ENCODE results near the gene CACNB1.

Gene CACNB1

DNA sequence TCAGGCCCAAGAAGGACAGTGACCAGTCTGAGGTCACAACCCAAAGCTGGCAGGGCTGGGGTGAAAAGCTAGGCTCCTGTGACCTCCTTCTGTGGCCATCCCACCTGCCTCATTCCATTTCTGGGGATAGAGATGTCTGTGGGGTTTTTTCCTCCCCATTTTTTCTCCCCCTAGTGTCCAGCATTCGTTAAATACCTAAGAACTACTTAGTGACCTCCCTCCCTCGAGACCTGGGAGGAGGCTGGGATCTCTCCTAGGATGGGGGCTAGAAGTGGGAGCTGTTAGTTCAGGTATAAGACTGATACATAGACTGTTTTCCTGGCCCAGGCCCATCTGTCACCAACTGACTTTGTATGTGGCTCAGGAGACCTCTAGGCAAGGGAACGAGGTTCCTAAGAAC lies 48.8 kb upstream of the CACNB1 start:
- Histone ChIP-seq H3K4me3 (ENCODE audit: low read depth, low read length) (no peak overlapping the region), H3K36me3 (ENCODE audit: control insufficient read depth in 2 of 2, insufficient read depth in 1 of 2, low read length in 2 of 2) (no peaks in the 10 kb centered on the region; a peak in 1 of 3 replicates), H3K4me1 (ENCODE audit: control insufficient read depth, insufficient read depth, low read length) (no peaks in the 10 kb centered on the region; the same call in 1 of the 2 replicates), H3K27ac (ENCODE audit: extremely low read depth, low read depth, low read length) (no peak overlapping the region), H3K9me3 (ENCODE audit: control insufficient read depth, insufficient read depth, low read depth, low read length) (no peaks in the 10 kb centered on the region)
- POLR2A ChIA-PET, result interaction anchor here (6.6 kb wide), 1 partner anchor 39 kb away, joined by 72 read pairs; no protein-coding TSS in a partner anchor
- CTCF ChIA-PET, result interaction anchor here (0.7 to 20.9 kb wide), 7 partner anchors 9 to 470 kb away, joined by 3 to 733 read pairs (median 28); partner anchors contain the start of genes ARL5C, RPL19 and STAC2
- no peak for TF ChIP-seq ZFP3 (tag by site-specific recombination; IDR thresholded peaks at IDR 0.05; ENCODE audit: low read depth)
- no peak for TF ChIP-seq ZNF585B (tag by site-specific recombination; IDR thresholded peaks at IDR 0.05)
- no peak for TF ChIP-seq ZNF239 (tag by site-specific recombination; IDR thresholded peaks at IDR 0.05)
- TF ChIP-seq ZNF555 (tag by site-specific recombination; conservative IDR thresholded peaks at IDR 0.05), result no peak
- no peak for TF ChIP-seq MEIS1 (CRISPR knock-in tag; IDR thresholded peaks at IDR 0.05; ENCODE audit: borderline replicate concordance)
- TF ChIP-seq, protein P1, sequence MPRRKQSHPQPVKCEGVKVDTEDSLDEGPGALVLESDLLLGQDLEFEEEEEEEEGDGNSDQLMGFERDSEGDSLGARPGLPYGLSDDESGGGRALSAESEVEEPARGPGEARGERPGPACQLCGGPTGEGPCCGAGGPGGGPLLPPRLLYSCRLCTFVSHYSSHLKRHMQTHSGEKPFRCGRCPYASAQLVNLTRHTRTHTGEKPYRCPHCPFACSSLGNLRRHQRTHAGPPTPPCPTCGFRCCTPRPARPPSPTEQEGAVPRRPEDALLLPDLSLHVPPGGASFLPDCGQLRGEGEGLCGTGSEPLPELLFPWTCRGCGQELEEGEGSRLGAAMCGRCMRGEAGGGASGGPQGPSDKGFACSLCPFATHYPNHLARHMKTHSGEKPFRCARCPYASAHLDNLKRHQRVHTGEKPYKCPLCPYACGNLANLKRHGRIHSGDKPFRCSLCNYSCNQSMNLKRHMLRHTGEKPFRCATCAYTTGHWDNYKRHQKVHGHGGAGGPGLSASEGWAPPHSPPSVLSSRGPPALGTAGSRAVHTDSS (tag by site-specific recombination; IDR thresholded peaks at IDR 0.05), result no peak
- no peak for TF ChIP-seq GFI1B (tag by site-specific recombination; IDR thresholded peaks at IDR 0.05)
- TF ChIP-seq, protein P2, sequence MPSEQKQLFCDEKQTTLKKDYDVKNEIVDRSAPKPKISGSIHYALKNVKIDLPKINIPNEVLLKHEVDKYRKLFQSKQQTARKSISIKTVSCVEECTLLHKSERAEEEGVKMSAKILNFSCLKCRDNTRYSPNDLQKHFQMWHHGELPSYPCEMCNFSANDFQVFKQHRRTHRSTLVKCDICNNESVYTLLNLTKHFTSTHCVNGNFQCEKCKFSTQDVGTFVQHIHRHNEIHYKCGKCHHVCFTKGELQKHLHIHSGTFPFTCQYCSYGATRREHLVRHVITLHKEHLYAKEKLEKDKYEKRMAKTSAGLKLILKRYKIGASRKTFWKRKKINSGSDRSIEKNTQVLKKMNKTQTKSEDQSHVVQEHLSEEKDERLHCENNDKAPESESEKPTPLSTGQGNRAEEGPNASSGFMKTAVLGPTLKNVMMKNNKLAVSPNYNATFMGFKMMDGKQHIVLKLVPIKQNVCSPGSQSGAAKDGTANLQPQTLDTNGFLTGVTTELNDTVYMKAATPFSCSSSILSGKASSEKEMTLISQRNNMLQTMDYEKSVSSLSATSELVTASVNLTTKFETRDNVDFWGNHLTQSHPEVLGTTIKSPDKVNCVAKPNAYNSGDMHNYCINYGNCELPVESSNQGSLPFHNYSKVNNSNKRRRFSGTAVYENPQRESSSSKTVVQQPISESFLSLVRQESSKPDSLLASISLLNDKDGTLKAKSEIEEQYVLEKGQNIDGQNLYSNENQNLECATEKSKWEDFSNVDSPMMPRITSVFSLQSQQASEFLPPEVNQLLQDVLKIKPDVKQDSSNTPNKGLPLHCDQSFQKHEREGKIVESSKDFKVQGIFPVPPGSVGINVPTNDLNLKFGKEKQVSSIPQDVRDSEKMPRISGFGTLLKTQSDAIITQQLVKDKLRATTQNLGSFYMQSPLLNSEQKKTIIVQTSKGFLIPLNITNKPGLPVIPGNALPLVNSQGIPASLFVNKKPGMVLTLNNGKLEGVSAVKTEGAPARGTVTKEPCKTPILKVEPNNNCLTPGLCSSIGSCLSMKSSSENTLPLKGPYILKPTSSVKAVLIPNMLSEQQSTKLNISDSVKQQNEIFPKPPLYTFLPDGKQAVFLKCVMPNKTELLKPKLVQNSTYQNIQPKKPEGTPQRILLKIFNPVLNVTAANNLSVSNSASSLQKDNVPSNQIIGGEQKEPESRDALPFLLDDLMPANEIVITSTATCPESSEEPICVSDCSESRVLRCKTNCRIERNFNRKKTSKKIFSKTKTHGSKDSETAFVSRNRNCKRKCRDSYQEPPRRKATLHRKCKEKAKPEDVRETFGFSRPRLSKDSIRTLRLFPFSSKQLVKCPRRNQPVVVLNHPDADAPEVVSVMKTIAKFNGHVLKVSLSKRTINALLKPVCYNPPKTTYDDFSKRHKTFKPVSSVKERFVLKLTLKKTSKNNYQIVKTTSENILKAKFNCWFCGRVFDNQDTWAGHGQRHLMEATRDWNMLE (tag by site-specific recombination; conservative IDR thresholded peaks at IDR 0.05; ENCODE audit: low read depth), result no peak
- TF ChIP-seq ZNF660 (tag by site-specific recombination; IDR thresholded peaks at IDR 0.05), result no peak
- no peak for TF ChIP-seq RBAK (tag by site-specific recombination; IDR thresholded peaks at IDR 0.05)

DNA sequence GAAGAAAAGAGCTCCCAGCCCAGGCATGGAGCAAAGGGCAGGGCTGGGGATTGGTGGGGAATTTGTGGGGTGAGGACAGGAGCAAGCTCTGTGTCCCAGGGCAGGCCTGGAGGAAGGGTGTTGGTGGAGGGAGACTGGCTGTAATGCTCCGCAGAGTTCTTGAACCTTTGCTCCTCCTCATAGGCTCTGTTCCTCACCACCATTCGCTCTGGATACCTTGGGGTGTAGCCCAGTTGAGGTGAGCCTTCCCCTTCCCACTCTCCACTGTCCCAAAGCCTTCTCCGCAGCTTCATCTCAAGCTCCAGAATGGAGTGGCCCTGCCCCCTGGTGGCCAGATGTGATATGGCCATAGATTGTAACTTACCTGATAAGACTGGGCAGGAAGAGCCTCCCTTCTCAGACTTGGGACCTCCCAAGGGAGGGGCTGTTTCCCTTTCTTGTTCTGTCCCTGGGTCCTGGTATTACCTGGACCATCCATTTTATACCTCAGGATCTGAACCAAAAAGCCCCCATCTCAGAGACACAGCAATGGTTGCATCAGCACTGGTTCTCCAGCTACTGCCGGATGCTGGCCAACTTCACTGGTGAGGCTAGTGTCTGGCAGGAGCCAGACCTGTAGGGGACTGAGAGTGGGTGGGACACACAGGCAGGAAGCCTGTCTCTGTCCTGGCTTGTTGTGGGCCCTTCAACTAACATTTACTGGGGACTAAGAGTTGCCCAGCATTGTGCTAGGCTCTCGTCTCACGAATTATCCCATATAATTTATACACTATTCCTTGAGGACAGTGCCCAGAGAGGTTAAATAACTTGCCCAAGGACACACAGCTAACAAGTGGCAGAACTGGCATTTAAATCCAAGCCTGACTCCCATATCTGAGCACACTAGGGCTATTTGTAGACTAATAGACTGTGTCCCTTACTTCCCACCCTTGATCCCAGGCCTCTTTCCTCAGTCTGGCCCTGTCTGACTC lies 47.4 kb upstream of the CACNB1 start:
- Histone ChIP-seq H3K9me3 (ENCODE audit: control insufficient read depth, insufficient read depth, low read depth, low read length) (no peaks in the 10 kb centered on the region), H3K4me1 (ENCODE audit: control insufficient read depth, insufficient read depth, low read length) (no peaks in the 10 kb centered on the region; the same call in 1 of the 2 replicates), H3K4me3 (ENCODE audit: low read depth, low read length) (no peak overlapping the region), H3K36me3 (ENCODE audit: control insufficient read depth in 2 of 2, insufficient read depth in 1 of 2, low read length in 2 of 2) (no peaks in the 10 kb centered on the region), H3K27ac (ENCODE audit: extremely low read depth, low read depth, low read length) (no peak overlapping the region)
- ChIA-PET CTCF (interaction anchor here (0.6 to 20.9 kb wide), 50 partner anchors 8 to 1416 kb away, joined by 3 to 733 read pairs (median 4); partner anchors contain the start of genes ARL5C, FBXL20, RPL19 and STAC2), POLR2A (interaction anchor here (0.5 to 6.6 kb wide), 11 partner anchors 9 to 206 kb away, joined by 3 to 72 read pairs (median 3); partner anchors contain the start of genes FBXL20, MED1, RPL19 and STAC2)
- TF ChIP-seq ZNF138 (tag by site-specific recombination; IDR thresholded peaks at IDR 0.05; ENCODE audit: borderline replicate concordance) (no peak), TRIM28 (IDR thresholded peaks at IDR 0.05; ENCODE audit: borderline replicate concordance, low read length) (no peak), SCRT2 (tag by site-specific recombination; IDR thresholded peaks at IDR 0.05) (0 out of 2 replicates have a peak, but pooled peaks have one; percentile 42), ZNF341 (tag by site-specific recombination; IDR thresholded peaks at IDR 0.05; ENCODE audit: low read depth) (peak; percentile 37; the same call in 1 of the 2 replicates)
- TF ChIP-seq, protein P3, sequence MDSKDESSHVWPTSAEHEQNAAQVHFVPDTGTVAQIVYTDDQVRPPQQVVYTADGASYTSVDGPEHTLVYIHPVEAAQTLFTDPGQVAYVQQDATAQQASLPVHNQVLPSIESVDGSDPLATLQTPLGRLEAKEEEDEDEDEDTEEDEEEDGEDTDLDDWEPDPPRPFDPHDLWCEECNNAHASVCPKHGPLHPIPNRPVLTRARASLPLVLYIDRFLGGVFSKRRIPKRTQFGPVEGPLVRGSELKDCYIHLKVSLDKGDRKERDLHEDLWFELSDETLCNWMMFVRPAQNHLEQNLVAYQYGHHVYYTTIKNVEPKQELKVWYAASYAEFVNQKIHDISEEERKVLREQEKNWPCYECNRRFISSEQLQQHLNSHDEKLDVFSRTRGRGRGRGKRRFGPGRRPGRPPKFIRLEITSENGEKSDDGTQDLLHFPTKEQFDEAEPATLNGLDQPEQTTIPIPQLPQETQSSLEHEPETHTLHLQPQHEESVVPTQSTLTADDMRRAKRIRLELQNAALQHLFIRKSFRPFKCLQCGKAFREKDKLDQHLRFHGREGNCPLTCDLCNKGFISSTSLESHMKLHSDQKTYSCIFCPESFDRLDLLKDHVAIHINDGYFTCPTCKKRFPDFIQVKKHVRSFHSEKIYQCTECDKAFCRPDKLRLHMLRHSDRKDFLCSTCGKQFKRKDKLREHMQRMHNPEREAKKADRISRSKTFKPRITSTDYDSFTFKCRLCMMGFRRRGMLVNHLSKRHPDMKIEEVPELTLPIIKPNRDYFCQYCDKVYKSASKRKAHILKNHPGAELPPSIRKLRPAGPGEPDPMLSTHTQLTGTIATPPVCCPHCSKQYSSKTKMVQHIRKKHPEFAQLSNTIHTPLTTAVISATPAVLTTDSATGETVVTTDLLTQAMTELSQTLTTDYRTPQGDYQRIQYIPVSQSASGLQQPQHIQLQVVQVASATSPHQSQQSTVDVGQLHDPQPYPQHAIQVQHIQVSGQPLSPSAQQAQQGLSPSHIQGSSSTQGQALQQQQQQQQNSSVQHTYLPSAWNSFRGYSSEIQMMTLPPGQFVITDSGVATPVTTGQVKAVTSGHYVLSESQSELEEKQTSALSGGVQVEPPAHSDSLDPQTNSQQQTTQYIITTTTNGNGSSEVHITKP (tag by site-specific recombination; IDR thresholded peaks at IDR 0.05), result peak; percentile 89
- TF ChIP-seq, protein P4, sequence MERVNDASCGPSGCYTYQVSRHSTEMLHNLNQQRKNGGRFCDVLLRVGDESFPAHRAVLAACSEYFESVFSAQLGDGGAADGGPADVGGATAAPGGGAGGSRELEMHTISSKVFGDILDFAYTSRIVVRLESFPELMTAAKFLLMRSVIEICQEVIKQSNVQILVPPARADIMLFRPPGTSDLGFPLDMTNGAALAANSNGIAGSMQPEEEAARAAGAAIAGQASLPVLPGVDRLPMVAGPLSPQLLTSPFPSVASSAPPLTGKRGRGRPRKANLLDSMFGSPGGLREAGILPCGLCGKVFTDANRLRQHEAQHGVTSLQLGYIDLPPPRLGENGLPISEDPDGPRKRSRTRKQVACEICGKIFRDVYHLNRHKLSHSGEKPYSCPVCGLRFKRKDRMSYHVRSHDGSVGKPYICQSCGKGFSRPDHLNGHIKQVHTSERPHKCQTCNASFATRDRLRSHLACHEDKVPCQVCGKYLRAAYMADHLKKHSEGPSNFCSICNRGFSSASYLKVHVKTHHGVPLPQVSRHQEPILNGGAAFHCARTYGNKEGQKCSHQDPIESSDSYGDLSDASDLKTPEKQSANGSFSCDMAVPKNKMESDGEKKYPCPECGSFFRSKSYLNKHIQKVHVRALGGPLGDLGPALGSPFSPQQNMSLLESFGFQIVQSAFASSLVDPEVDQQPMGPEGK (tag by site-specific recombination; IDR thresholded peaks at IDR 0.05), result no peak
- TF ChIP-seq, protein P5, sequence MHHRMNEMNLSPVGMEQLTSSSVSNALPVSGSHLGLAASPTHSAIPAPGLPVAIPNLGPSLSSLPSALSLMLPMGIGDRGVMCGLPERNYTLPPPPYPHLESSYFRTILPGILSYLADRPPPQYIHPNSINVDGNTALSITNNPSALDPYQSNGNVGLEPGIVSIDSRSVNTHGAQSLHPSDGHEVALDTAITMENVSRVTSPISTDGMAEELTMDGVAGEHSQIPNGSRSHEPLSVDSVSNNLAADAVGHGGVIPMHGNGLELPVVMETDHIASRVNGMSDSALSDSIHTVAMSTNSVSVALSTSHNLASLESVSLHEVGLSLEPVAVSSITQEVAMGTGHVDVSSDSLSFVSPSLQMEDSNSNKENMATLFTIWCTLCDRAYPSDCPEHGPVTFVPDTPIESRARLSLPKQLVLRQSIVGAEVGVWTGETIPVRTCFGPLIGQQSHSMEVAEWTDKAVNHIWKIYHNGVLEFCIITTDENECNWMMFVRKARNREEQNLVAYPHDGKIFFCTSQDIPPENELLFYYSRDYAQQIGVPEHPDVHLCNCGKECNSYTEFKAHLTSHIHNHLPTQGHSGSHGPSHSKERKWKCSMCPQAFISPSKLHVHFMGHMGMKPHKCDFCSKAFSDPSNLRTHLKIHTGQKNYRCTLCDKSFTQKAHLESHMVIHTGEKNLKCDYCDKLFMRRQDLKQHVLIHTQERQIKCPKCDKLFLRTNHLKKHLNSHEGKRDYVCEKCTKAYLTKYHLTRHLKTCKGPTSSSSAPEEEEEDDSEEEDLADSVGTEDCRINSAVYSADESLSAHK (tag by site-specific recombination; IDR thresholded peaks at IDR 0.05), result no peak

Data from HEK293 (cell line).